Activated naive CD4-positive, alpha-beta T cell treated with anti-CD3 and anti-CD28 coated beads, Interleukin-2, amount 50 U/mL, for 72 hours (primary cell): ENCODE data around the gene STAB2. TPM values are rescaled to one million over a fixed set of nuclear protein-coding genes. Genes with fewer than 3 reads are reported as not detected.
"Not testable (repeated sequence)": the region's sequence is repeated elsewhere in the genome, so short reads cannot be mapped to it uniquely, and the experiment has no call there.

Experiments
- ATAC-seq, 2 donors: fragments of 150-1000 bp; cut with Tn5 transposase; 2 replicates each; pipeline ENCODE4 v1.10.0; 2021; ENCODE audit warnings: mild to moderate bottlenecking in 2 of 2, moderate library complexity in 2 of 2
- DNase-seq, 2 donors: peaks; one replicate each; pipeline ENCODE4 v3.0.0; 2021 to 2022; ENCODE audit warnings: low spot score in 2 of 2
- H3K27ac Mint-ChIP-seq, 2 donors: one replicate each; pipeline ENCODE4 v1.8.0; 2022; ENCODE audit warnings: mild to moderate bottlenecking in 2 of 2, mixed read lengths in 2 of 2
- H3K36me3 Mint-ChIP-seq, 2 donors: one replicate each; pipeline ENCODE4 v1.8.0; 2022; ENCODE audit warnings: mixed read lengths in 2 of 2
- H3K9me3 Mint-ChIP-seq, 2 donors: one replicate each; pipeline ENCODE4 v1.8.0; 2022; ENCODE audit warnings: mixed read lengths in 2 of 2
- total RNA-seq, 2 donors: library from RNA; stranded (reverse); gene quantifications; one replicate each; pipeline ENCODE4 v1.2.3, GENCODE V29; 2022

The STAB2 gene
- total RNA-seq, 2 donors from 2014 or later = not detected

- Mint-ChIP-seq H3K9me3 (peaks cover 3 to 10% of the 10 kb centered on the region in 2 donors), H3K36me3 (peaks cover 0 to 13% of the 10 kb centered on the region in 2 donors), H3K27ac (no peak overlapping the region)
- DNase-seq (no peak), ATAC-seq (no peak)
These were observed 47.7 kb downstream of the STAB2 start for GRCh38 chr12:103634732-103635131.

- Mint-ChIP-seq H3K9me3 (peaks cover 7 to 10% of the 10 kb centered on the region in 2 donors), H3K36me3 (peaks cover 0 to 13% of the 10 kb centered on the region in 2 donors), H3K27ac (no peak overlapping the region)
- no peak for DNase-seq
- no peak for ATAC-seq
These were observed 48.3 kb downstream of the STAB2 start for GRCh38 chr12:103635419-103635818.

GRCh38 chr12:103637021-103637420 is 49.9 kb downstream of the STAB2 start:
- Mint-ChIP-seq H3K27ac (no peak overlapping the region), H3K9me3 (peaks cover 2 to 7% of the 10 kb centered on the region in 2 donors), H3K36me3 (peaks cover 0 to 6% of the 10 kb centered on the region in 2 donors)
- no peak for DNase-seq
- ATAC-seq = no peak

GRCh38 chr12:103637429-103637828 is 50.4 kb downstream of the STAB2 start:
- H3K36me3 Mint-ChIP-seq = peaks cover 0 to 4% of the 10 kb centered on the region in 2 donors
- ATAC-seq (no peak), DNase-seq (no peak)
- H3K9me3 Mint-ChIP-seq = peaks cover 0 to 6% of the 10 kb centered on the region in 2 donors
- H3K27ac Mint-ChIP-seq = no peak overlapping the region

GRCh38 chr12:103639983-103640382 is 52.9 kb downstream of the STAB2 start:
- DNase-seq = no peak
- Mint-ChIP-seq H3K27ac (no peak overlapping the region), H3K9me3 (peaks cover 0 to 6% of the 10 kb centered on the region in 2 donors), H3K36me3 (peaks cover 0 to 4% of the 10 kb centered on the region in 2 donors)
- no peak for ATAC-seq

- H3K27ac Mint-ChIP-seq = no peak overlapping the region
- H3K36me3 Mint-ChIP-seq = peaks cover 0 to 4% of the 10 kb centered on the region in 2 donors
- DNase-seq (no peak), ATAC-seq (no peak)
- H3K9me3 Mint-ChIP-seq = peaks cover 0 to 6% of the 10 kb centered on the region in 2 donors
These were observed 53.3 kb downstream of the STAB2 start for GRCh38 chr12:103640410-103640809.

GRCh38 chr12:103640831-103641230 is 53.8 kb downstream of the STAB2 start:
- Mint-ChIP-seq H3K27ac (no peak overlapping the region), H3K9me3 (peaks cover 0 to 6% of the 10 kb centered on the region in 2 donors), H3K36me3 (peaks cover 0 to 4% of the 10 kb centered on the region in 2 donors)
- ATAC-seq (no peak), DNase-seq (no peak)

- DNase-seq (no peak), ATAC-seq (no peak)
- H3K27ac Mint-ChIP-seq = no peak overlapping the region
- H3K36me3 Mint-ChIP-seq = peaks cover 0 to 4% of the 10 kb centered on the region in 2 donors
- peaks cover 0 to 6% of the 10 kb centered on the region in 2 donors for H3K9me3 Mint-ChIP-seq
These were observed 55.3 kb downstream of the STAB2 start for GRCh38 chr12:103642240-103642864.

GRCh38 chr12:103645202-103645601 is 58.1 kb downstream of the STAB2 start:
- ATAC-seq (no peak), DNase-seq (no peak)
- Mint-ChIP-seq H3K9me3 (peaks cover 0 to 5% of the 10 kb centered on the region in 2 donors), H3K27ac (no peak overlapping the region), H3K36me3 (peaks cover 0 to 4% of the 10 kb centered on the region in 2 donors)

GRCh38 chr12:103647267-103647666 is 60.2 kb downstream of the STAB2 start:
- Mint-ChIP-seq H3K9me3 (no peaks in the 10 kb centered on the region), H3K27ac (no peak overlapping the region), H3K36me3 (peaks cover 0 to 4% of the 10 kb centered on the region in 2 donors)
- ATAC-seq (no peak), DNase-seq (no peak)

- ATAC-seq = no peak
- H3K9me3 Mint-ChIP-seq = peaks cover 9% of the 10 kb centered on the region in 2 donors
- H3K27ac Mint-ChIP-seq = no peak overlapping the region
- no peak for DNase-seq
- no peaks in the 10 kb centered on the region for H3K36me3 Mint-ChIP-seq
These were observed 65.7 kb downstream of the STAB2 start for GRCh38 chr12:103652808-103653207.

GRCh38 chr12:103653568-103654173 is 66.6 kb downstream of the STAB2 start:
- H3K36me3 Mint-ChIP-seq, H3K9me3 Mint-ChIP-seq, ATAC-seq, DNase-seq, H3K27ac Mint-ChIP-seq: not testable (repeated sequence)

GRCh38 chr12:103654816-103655215 is 67.7 kb downstream of the STAB2 start:
- no peaks in the 10 kb centered on the region for H3K36me3 Mint-ChIP-seq
- H3K27ac Mint-ChIP-seq = no peak overlapping the region
- ATAC-seq = no peak

GRCh38 chr12:103656291-103656690 is 69.2 kb downstream of the STAB2 start:
- DNase-seq (no peak), ATAC-seq (no peak)
- Mint-ChIP-seq H3K36me3 (no peaks in the 10 kb centered on the region), H3K9me3 (peaks cover 9% of the 10 kb centered on the region in 2 donors), H3K27ac (no peak overlapping the region)

More at GRCh38 chr12:103654816-103655215, 67.7 kb downstream of the STAB2 start:
- DNase-seq = no peak
- H3K9me3 Mint-ChIP-seq = peaks cover 9% of the 10 kb centered on the region in 2 donors

- Mint-ChIP-seq H3K36me3 (no peaks in the 10 kb centered on the region), H3K27ac (no peak overlapping the region), H3K9me3 (peaks cover 9% of the 10 kb centered on the region in 2 donors)
- ATAC-seq = peak in 1 of 2 donors; percentile 72
- no peak for DNase-seq
These were observed 70.3 kb downstream of the STAB2 start for GRCh38 chr12:103657331-103657730.

GRCh38 chr12:103664626-103665025 is 77.6 kb downstream of the STAB2 start:
- DNase-seq = no peak
- Mint-ChIP-seq H3K9me3 (no peaks in the 10 kb centered on the region), H3K36me3 (no peaks in the 10 kb centered on the region), H3K27ac (no peak overlapping the region)
- no peak for ATAC-seq

GRCh38 chr12:103665971-103666370 is 78.9 kb downstream of the STAB2 start:
- no peak for DNase-seq

GRCh38 chr12:103667125-103667524 is 80.1 kb downstream of the STAB2 start:
- peak overlapping the region in 1 of 2 donors; percentile 31 for H3K27ac Mint-ChIP-seq
- DNase-seq (no peak), ATAC-seq (no peak)
- no peaks in the 10 kb centered on the region for H3K9me3 Mint-ChIP-seq
- no peaks in the 10 kb centered on the region for H3K36me3 Mint-ChIP-seq

More at GRCh38 chr12:103665971-103666370, 78.9 kb downstream of the STAB2 start:
- no peaks in the 10 kb centered on the region for H3K36me3 Mint-ChIP-seq
- no peaks in the 10 kb centered on the region for H3K9me3 Mint-ChIP-seq
- H3K27ac Mint-ChIP-seq = no peak overlapping the region
- ATAC-seq = no peak
